ENCODE data around the gene KDM8.

KDM8 gene

GRCh38 chr16:27168790-27169189 is 34.5 kb upstream of the KDM8 start:
- H4K20me1 ChIP-seq (ENCODE audit: insufficient read depth, low read length), result no peaks in the 10 kb centered on the region
- H3K27ac ChIP-seq (ENCODE audit: low read length), result no peak overlapping the region
- no peaks in the 10 kb centered on the region for H3K36me3 ChIP-seq (replicated peaks; ENCODE audit: insufficient read depth, low read length)
- H3K4me1 ChIP-seq (ENCODE audit: low read length), result peaks cover 12% of the 10 kb centered on the region
- TF ChIP-seq EZH2 (optimal IDR thresholded peaks at IDR 0.05; ENCODE audit: low read depth, low read length) (no peak), CTCF (IDR thresholded peaks at IDR 0.05; ENCODE audit: low read length) (no peak), EZH2phosphoT487 (IDR thresholded peaks at IDR 0.05; ENCODE audit: low read length) (no peak)
- no peak overlapping the region for H3K4me2 ChIP-seq (ENCODE audit: low read depth, low read length)
- H3K79me2 ChIP-seq (ENCODE audit: low read length), result no peaks in the 10 kb centered on the region
- H3K4me3 ChIP-seq (ENCODE audit: low read length), result no peak overlapping the region
- H3K27me3 ChIP-seq (replicated peaks; ENCODE audit: insufficient read depth, low read length), result no peaks in the 10 kb centered on the region
- H2AFZ ChIP-seq (ENCODE audit: low read length), result no peak overlapping the region
- H3K9me3 ChIP-seq (replicated peaks; ENCODE audit: insufficient read depth, low read length), result no peaks in the 10 kb centered on the region
- DNase-seq, result no peak
- peaks cover 9% of the 10 kb centered on the region for H3F3A ChIP-seq (ENCODE audit: insufficient read depth, low read length)
- no peaks in the 10 kb centered on the region for H3K9me2 ChIP-seq (replicated peaks; ENCODE audit: insufficient read depth, low read length)
- no peak overlapping the region for H3K9ac ChIP-seq (ENCODE audit: low read length)

- Histone ChIP-seq H3K4me3 (ENCODE audit: low read length) (no peak overlapping the region), H3K4me1 (ENCODE audit: low read length) (peaks cover 16% of the 10 kb centered on the region), H2AFZ (ENCODE audit: low read length) (peak overlapping the region; percentile 13), H3K36me3 (replicated peaks; ENCODE audit: insufficient read depth, low read length) (no peaks in the 10 kb centered on the region), H3K27me3 (replicated peaks; ENCODE audit: insufficient read depth, low read length) (no peaks in the 10 kb centered on the region), H3K9me3 (replicated peaks; ENCODE audit: insufficient read depth, low read length) (no peaks in the 10 kb centered on the region), H3K9me2 (replicated peaks; ENCODE audit: insufficient read depth, low read length) (no peaks in the 10 kb centered on the region), H3K27ac (ENCODE audit: low read length) (peak overlapping the region; percentile 34; the same call in 1 of the 2 replicates), H3K4me2 (ENCODE audit: low read depth, low read length) (peak overlapping the region; percentile 51; the same call in 1 of the 2 replicates), H4K20me1 (ENCODE audit: insufficient read depth, low read length) (no peaks in the 10 kb centered on the region), H3K9ac (ENCODE audit: low read length) (no peak overlapping the region; the same call in 1 of the 2 replicates), H3K79me2 (ENCODE audit: low read length) (no peaks in the 10 kb centered on the region), H3F3A (ENCODE audit: insufficient read depth, low read length) (peaks cover 9% of the 10 kb centered on the region)
- peak; percentile 74 for DNase-seq
- TF ChIP-seq EZH2 (optimal IDR thresholded peaks at IDR 0.05; ENCODE audit: low read depth, low read length) (no peak), CTCF (IDR thresholded peaks at IDR 0.05; ENCODE audit: low read length) (peak; percentile 55)
Measured at GRCh38 chr16:27169511-27170071, 33.7 kb upstream of the KDM8 start.

GRCh38 chr16:27171584-27171983 is 31.7 kb upstream of the KDM8 start:
- Histone ChIP-seq H4K20me1 (ENCODE audit: insufficient read depth, low read length) (no peaks in the 10 kb centered on the region), H3K9me3 (replicated peaks; ENCODE audit: insufficient read depth, low read length) (no peaks in the 10 kb centered on the region), H3K4me2 (ENCODE audit: low read depth, low read length) (no peak overlapping the region), H3F3A (ENCODE audit: insufficient read depth, low read length) (peaks cover 9% of the 10 kb centered on the region), H3K9me2 (replicated peaks; ENCODE audit: insufficient read depth, low read length) (no peaks in the 10 kb centered on the region), H3K9ac (ENCODE audit: low read length) (no peak overlapping the region), H2AFZ (ENCODE audit: low read length) (no peak overlapping the region), H3K4me3 (ENCODE audit: low read length) (no peak overlapping the region), H3K79me2 (ENCODE audit: low read length) (no peaks in the 10 kb centered on the region), H3K36me3 (replicated peaks; ENCODE audit: insufficient read depth, low read length) (no peaks in the 10 kb centered on the region), H3K27me3 (replicated peaks; ENCODE audit: insufficient read depth, low read length) (no peaks in the 10 kb centered on the region), H3K27ac (ENCODE audit: low read length) (no peak overlapping the region), H3K4me1 (ENCODE audit: low read length) (peaks cover 16% of the 10 kb centered on the region)
- no peak for DNase-seq
- TF ChIP-seq CTCF (IDR thresholded peaks at IDR 0.05; ENCODE audit: low read length) (no peak), EZH2phosphoT487 (IDR thresholded peaks at IDR 0.05; ENCODE audit: low read length) (no peak), EZH2 (optimal IDR thresholded peaks at IDR 0.05; ENCODE audit: low read depth, low read length) (no peak)
